PFSK-1 (cell line): ENCODE data around the gene GBP3.

ENCODE experiments used
- FOXP2 ChIP-seq: optimal IDR thresholded peaks from 2 replicates; pipeline ENCODE3; 2011; ENCODE audit warnings: borderline replicate concordance, control low read depth, inconsistent platforms; ENCODE audit not compliant: insufficient read depth; ENCODE audit errors: extremely low read length, extremely low read depth
- POLR2AphosphoS5 ChIP-seq: IDR thresholded peaks from 2 replicates; pipeline ENCODE4 v1.6.1; 2012; ENCODE audit warnings: low read depth, mild to moderate bottlenecking, control low read depth, low read length, moderate library complexity
- SIN3A ChIP-seq: IDR thresholded peaks from 2 replicates; pipeline ENCODE4 v1.6.1; 2012; ENCODE audit warnings: mild to moderate bottlenecking, low read length, moderate library complexity, borderline replicate concordance; ENCODE audit not compliant: insufficient read depth
- TAF1 ChIP-seq: IDR thresholded peaks from 2 replicates; pipeline ENCODE4 v1.6.1; 2012; ENCODE audit warnings: low read length, control low read depth, borderline replicate concordance; ENCODE audit not compliant: insufficient read depth
- TF ChIP-seq, protein P1 (sequence below), 2 experiments: IDR thresholded peaks; 2 replicates each; pipeline versions ENCODE4 v1.6.1 to v1.8.0; 2011 to 2012; ENCODE audit warnings: low read depth in 2 of 2, low read length in 2 of 2, control low read depth in 1 of 2, inconsistent platforms in 1 of 2, mild to moderate bottlenecking in 1 of 2, moderate library complexity in 1 of 2; ENCODE audit not compliant: insufficient read depth in 1 of 2

Gene GBP3

GRCh38 chr1:89005286-89006151, 17.1 kb downstream of the GBP3 start:
- TF ChIP-seq SIN3A (no peak), POLR2AphosphoS5 (no peak), TAF1 (no peak), FOXP2 (no peak)
- TF ChIP-seq, protein P1, sequence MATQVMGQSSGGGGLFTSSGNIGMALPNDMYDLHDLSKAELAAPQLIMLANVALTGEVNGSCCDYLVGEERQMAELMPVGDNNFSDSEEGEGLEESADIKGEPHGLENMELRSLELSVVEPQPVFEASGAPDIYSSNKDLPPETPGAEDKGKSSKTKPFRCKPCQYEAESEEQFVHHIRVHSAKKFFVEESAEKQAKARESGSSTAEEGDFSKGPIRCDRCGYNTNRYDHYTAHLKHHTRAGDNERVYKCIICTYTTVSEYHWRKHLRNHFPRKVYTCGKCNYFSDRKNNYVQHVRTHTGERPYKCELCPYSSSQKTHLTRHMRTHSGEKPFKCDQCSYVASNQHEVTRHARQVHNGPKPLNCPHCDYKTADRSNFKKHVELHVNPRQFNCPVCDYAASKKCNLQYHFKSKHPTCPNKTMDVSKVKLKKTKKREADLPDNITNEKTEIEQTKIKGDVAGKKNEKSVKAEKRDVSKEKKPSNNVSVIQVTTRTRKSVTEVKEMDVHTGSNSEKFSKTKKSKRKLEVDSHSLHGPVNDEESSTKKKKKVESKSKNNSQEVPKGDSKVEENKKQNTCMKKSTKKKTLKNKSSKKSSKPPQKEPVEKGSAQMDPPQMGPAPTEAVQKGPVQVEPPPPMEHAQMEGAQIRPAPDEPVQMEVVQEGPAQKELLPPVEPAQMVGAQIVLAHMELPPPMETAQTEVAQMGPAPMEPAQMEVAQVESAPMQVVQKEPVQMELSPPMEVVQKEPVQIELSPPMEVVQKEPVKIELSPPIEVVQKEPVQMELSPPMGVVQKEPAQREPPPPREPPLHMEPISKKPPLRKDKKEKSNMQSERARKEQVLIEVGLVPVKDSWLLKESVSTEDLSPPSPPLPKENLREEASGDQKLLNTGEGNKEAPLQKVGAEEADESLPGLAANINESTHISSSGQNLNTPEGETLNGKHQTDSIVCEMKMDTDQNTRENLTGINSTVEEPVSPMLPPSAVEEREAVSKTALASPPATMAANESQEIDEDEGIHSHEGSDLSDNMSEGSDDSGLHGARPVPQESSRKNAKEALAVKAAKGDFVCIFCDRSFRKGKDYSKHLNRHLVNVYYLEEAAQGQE (IDR thresholded peaks at IDR 0.05; ENCODE audit: insufficient read depth in 1 of 2, low read depth in 2 of 2, low read length in 2 of 2) = no peak

DNA sequence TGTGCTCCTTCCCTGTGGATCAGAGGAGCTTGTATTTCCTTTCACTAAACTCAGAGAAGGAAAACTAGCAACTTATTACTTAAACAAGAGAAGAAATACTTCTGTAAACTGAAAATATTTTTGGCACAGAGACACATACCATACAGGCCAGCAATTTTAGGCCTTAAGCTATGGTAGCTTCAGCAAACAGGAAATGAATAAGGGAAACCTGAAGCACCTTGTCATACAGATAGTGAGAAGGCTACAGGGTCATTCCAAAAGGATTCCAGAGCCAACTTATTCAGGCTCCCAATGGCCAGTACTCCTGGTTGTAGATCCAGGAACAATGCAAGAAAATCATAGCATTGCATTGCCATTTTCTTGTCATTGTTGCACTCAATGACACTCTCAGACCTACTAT, 21.2 kb downstream of the GBP3 start:
- no peak for TF ChIP-seq FOXP2
- TF ChIP-seq POLR2AphosphoS5 = no peak
- TF ChIP-seq, protein P1 (IDR thresholded peaks at IDR 0.05; ENCODE audit: insufficient read depth in 1 of 2, low read depth in 2 of 2, low read length in 2 of 2) = no peak
- TF ChIP-seq SIN3A = no peak
- no peak for TF ChIP-seq TAF1

GRCh38 chr1:88998716-88999115, 23.9 kb downstream of the GBP3 start:
- TF ChIP-seq SIN3A (no peak), POLR2AphosphoS5 (no peak), TAF1 (no peak), FOXP2 (no peak)
- TF ChIP-seq, protein P1 (IDR thresholded peaks at IDR 0.05; ENCODE audit: insufficient read depth in 1 of 2, low read depth in 2 of 2, low read length in 2 of 2) = no peak

DNA sequence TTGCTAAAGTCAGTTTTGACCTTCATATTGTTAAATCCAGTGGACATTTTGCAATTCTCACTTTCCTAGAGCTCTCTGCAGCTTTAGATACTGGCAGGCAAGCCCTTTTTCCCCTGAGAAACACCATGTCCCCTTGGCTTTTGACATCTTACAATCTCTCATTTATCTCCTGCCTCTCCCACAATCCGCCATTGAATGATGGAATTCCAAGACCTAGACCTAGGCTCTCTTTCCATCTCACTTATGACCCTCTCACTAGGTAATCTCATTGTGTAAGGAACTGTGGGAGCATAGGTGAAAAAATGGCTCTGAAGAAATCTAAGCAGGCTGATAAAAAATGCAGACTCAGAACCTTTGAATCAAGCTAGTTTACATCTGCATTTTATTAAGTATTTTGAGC, 32.2 kb downstream of the GBP3 start:
- TF ChIP-seq, protein P1 (IDR thresholded peaks at IDR 0.05; ENCODE audit: insufficient read depth in 1 of 2, low read depth in 2 of 2, low read length in 2 of 2) = no peak
- no peak for TF ChIP-seq SIN3A
- TF ChIP-seq FOXP2 = no peak
- no peak for TF ChIP-seq POLR2AphosphoS5
- no peak for TF ChIP-seq TAF1
